Progenitor cell of endocrine pancreas (in vitro differentiated cells): Measurements from ENCODE around the gene COX6A2. TPM values are rescaled to one million over a fixed set of nuclear protein-coding genes. Genes with fewer than 3 reads are reported as not detected.

ENCODE experiments used
- DNase-seq: peaks from one replicate; pipeline ENCODE4 v3.0.0; 2021; ENCODE audit warnings: low spot score; ENCODE audit not compliant: unreplicated experiment
- H3K27ac Mint-ChIP-seq: 2 replicates; pipeline ENCODE4 v1.8.0; 2021; ENCODE audit warnings: mild to moderate bottlenecking, moderate library complexity, mixed read lengths
- H3K27me3 Mint-ChIP-seq: 2 replicates; pipeline ENCODE4 v1.8.0; 2021; ENCODE audit warnings: mixed read lengths
- H3K36me3 Mint-ChIP-seq: 2 replicates; pipeline ENCODE4 v1.8.0; 2022; ENCODE audit warnings: mixed read lengths; ENCODE audit not compliant: insufficient read depth
- H3K4me1 Mint-ChIP-seq: 2 replicates; pipeline ENCODE4 v1.8.0; 2021; ENCODE audit warnings: low read depth, mixed read lengths
- H3K4me3 Mint-ChIP-seq: 2 replicates; pipeline ENCODE4 v1.8.0; 2021; ENCODE audit warnings: low read depth, mild to moderate bottlenecking, moderate library complexity, mixed read lengths
- H3K9me3 Mint-ChIP-seq: 2 replicates; pipeline ENCODE4 v1.8.0; 2021; ENCODE audit warnings: low read depth, mixed read lengths
- total RNA-seq: library from RNA; stranded (reverse); gene quantifications from 2 replicates; pipeline ENCODE4 v1.2.1, GENCODE V29; 2021
- TF ChIP-seq, protein P1 (sequence below): fragments of 200-600 bp; sonication (generic); IDR thresholded peaks from one replicate; pipeline ENCODE4 v1.5.0; 2021; ENCODE audit warnings: antibody characterized with exemption, mild to moderate bottlenecking; ENCODE audit not compliant: unreplicated experiment

Gene COX6A2
- total RNA-seq, 1 donor from 2014 or later = not detected

- H3K36me3 Mint-ChIP-seq = no peaks in the 10 kb centered on the region
- H3K27me3 Mint-ChIP-seq = peaks cover 35% of the 10 kb centered on the region
- TF ChIP-seq, protein P1, sequence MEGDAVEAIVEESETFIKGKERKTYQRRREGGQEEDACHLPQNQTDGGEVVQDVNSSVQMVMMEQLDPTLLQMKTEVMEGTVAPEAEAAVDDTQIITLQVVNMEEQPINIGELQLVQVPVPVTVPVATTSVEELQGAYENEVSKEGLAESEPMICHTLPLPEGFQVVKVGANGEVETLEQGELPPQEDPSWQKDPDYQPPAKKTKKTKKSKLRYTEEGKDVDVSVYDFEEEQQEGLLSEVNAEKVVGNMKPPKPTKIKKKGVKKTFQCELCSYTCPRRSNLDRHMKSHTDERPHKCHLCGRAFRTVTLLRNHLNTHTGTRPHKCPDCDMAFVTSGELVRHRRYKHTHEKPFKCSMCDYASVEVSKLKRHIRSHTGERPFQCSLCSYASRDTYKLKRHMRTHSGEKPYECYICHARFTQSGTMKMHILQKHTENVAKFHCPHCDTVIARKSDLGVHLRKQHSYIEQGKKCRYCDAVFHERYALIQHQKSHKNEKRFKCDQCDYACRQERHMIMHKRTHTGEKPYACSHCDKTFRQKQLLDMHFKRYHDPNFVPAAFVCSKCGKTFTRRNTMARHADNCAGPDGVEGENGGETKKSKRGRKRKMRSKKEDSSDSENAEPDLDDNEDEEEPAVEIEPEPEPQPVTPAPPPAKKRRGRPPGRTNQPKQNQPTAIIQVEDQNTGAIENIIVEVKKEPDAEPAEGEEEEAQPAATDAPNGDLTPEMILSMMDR = no peak
Measured at GRCh38 chr16:31428638-31429247, 583 bp upstream of the COX6A2 start.

GRCh38 chr16:31427441-31428278 is 500 bp downstream of the COX6A2 start:
- no peak for DNase-seq
- peaks cover 44% of the 10 kb centered on the region for H3K27me3 Mint-ChIP-seq
- H3K9me3 Mint-ChIP-seq = no peaks in the 10 kb centered on the region
- no peak overlapping the region for H3K4me3 Mint-ChIP-seq
- TF ChIP-seq, protein P1 = no peak
- H3K4me1 Mint-ChIP-seq = no peaks in the 10 kb centered on the region
- no peak overlapping the region for H3K27ac Mint-ChIP-seq
- no peaks in the 10 kb centered on the region for H3K36me3 Mint-ChIP-seq

More at GRCh38 chr16:31428638-31429247, 583 bp upstream of the COX6A2 start:
- Mint-ChIP-seq H3K4me3 (no peak overlapping the region), H3K27ac (no peak overlapping the region), H3K4me1 (no peaks in the 10 kb centered on the region), H3K9me3 (no peaks in the 10 kb centered on the region)
- DNase-seq = no peak

DNA sequence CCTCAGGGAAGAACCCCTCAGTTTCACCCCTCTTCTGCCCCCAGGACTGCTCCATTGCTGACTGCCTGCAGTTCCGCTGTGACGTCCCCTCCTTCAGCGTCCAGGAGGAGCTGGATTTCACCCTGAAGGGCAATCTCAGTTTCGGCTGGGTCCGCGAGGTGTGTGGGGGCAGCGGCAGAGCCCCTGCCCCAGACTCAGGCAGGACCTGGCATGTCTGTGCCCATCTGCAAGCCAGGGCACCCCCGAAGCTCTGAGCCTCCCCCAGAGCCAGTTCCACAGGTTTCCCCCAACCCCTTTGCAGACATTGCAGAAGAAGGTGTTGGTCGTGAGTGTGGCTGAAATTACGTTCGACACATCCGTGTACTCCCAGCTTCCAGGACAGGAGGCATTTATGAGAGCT is 4.4 kb downstream of the COX6A2 start:
- Mint-ChIP-seq H3K4me1 (no peaks in the 10 kb centered on the region), H3K9me3 (no peaks in the 10 kb centered on the region), H3K4me3 (no peak overlapping the region), H3K27me3 (peaks cover 45% of the 10 kb centered on the region), H3K36me3 (no peaks in the 10 kb centered on the region), H3K27ac (no peak overlapping the region)
- TF ChIP-seq, protein P1 = no peak
- DNase-seq = no peak

DNA sequence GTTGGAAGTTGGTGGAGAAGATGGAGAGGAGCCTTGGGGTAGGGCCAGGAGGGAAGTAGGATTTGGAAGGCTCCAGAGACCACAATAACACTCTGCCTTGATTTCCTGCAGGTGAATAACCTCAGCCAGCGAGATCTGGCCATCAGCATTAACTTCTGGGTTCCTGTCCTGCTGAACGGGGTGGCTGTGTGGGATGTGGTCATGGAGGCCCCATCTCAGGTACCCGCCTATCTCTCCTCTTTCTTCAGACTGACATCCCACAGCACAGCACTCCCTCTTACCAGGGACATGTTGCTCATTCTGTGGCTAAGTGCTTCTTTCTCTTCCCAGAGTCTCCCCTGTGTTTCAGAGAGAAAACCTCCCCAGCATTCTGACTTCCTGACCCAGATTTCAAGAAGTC is 4.9 kb downstream of the COX6A2 start:
- H3K4me1 Mint-ChIP-seq = no peaks in the 10 kb centered on the region
- H3K9me3 Mint-ChIP-seq = no peaks in the 10 kb centered on the region
- H3K27ac Mint-ChIP-seq = no peak overlapping the region
- no peak overlapping the region for H3K4me3 Mint-ChIP-seq
- DNase-seq = no peak
- H3K36me3 Mint-ChIP-seq = no peaks in the 10 kb centered on the region
- H3K27me3 Mint-ChIP-seq = peaks cover 43% of the 10 kb centered on the region
- TF ChIP-seq, protein P1 = no peak

GRCh38 chr16:31421587-31421986 is 6.6 kb downstream of the COX6A2 start:
- no peak overlapping the region for H3K27ac Mint-ChIP-seq
- H3K4me1 Mint-ChIP-seq = no peaks in the 10 kb centered on the region
- no peak for DNase-seq
- no peaks in the 10 kb centered on the region for H3K9me3 Mint-ChIP-seq
- no peak overlapping the region for H3K4me3 Mint-ChIP-seq
- no peaks in the 10 kb centered on the region for H3K36me3 Mint-ChIP-seq
- TF ChIP-seq, protein P1 = no peak
- peaks cover 48% of the 10 kb centered on the region for H3K27me3 Mint-ChIP-seq
